ENCODE results near the gene KLHDC10. TPM values are rescaled to one million over a fixed set of nuclear protein-coding genes. Genes with fewer than 3 reads are reported as not detected.

The KLHDC10 gene
- total RNA-seq, 6 experiments from 2014 or later, result 21.0 to 25.5 (median 24.1) TPM

DNA sequence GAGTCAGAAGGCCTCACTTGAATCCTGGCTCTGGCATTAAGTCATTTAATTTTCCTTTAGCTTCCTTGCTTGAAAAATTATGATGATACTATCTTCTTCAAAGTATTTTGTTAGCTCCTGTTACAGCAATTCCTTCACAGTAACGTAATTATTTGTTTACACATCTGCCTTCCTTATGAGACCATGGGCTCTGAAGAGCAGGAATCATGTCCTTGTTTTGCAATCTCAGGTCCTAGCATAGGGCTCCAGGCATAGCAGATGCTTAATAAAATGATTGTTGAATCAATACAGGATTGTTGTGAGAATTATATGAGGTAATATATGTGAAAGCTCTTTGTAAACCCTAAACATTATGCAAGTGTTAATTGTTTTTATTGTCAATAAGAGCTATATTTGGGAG, 25.5 kb downstream of the KLHDC10 start:
- DNase-seq, result peak; percentile 59
- Mint-ChIP-seq H3K36me3 (ENCODE audit: low read depth) (peaks cover 8% of the 10 kb centered on the region), H3K4me3 (no peak overlapping the region), H3K27ac (peak overlapping the region; percentile 50), H3K4me1 (ENCODE audit: low read depth) (peaks cover 37% of the 10 kb centered on the region), H3K9me3 (no peaks in the 10 kb centered on the region), H3K27me3 (ENCODE audit: insufficient read depth) (no peaks in the 10 kb centered on the region)
- TF ChIP-seq, protein P1, sequence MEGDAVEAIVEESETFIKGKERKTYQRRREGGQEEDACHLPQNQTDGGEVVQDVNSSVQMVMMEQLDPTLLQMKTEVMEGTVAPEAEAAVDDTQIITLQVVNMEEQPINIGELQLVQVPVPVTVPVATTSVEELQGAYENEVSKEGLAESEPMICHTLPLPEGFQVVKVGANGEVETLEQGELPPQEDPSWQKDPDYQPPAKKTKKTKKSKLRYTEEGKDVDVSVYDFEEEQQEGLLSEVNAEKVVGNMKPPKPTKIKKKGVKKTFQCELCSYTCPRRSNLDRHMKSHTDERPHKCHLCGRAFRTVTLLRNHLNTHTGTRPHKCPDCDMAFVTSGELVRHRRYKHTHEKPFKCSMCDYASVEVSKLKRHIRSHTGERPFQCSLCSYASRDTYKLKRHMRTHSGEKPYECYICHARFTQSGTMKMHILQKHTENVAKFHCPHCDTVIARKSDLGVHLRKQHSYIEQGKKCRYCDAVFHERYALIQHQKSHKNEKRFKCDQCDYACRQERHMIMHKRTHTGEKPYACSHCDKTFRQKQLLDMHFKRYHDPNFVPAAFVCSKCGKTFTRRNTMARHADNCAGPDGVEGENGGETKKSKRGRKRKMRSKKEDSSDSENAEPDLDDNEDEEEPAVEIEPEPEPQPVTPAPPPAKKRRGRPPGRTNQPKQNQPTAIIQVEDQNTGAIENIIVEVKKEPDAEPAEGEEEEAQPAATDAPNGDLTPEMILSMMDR (IDR thresholded peaks at IDR 0.05), result no peak

DNA sequence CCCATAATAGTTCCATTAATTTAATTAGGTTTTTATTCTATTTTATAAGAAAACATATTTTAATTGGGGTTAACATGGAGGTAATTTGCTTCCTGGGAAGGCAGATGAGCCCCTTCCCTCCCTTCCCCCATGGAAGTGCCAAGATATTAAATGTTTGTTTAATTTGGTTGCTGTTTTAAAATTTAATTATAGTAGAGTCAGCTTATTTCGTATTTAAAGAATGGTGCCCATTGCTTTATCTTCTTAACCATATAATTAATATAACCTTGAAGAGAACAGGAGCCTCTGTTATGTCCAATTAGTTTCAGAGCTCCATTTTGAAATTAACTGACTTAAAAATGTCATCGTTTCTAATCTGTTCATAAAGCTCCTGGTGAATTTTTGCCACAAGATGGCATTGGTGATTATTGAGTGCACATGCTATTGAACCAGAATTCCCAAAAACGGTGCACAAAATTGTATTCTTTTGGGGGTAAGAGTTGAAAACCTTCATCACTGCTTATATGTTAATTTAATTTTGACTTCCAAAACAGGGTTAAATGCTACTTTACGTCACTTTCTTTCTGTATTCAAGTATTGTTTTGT, 26.0 kb downstream of the KLHDC10 start:
- no peak for DNase-seq
- Mint-ChIP-seq H3K27me3 (ENCODE audit: insufficient read depth) (peaks cover 2% of the 10 kb centered on the region; the same call in 1 of the 2 replicates), H3K9me3 (no peaks in the 10 kb centered on the region), H3K36me3 (ENCODE audit: low read depth) (peaks cover 8% of the 10 kb centered on the region), H3K4me1 (ENCODE audit: low read depth) (peaks cover 32% of the 10 kb centered on the region), H3K27ac (no peak overlapping the region), H3K4me3 (no peak overlapping the region)
- TF ChIP-seq, protein P1 (IDR thresholded peaks at IDR 0.05), result peak; percentile 71

DNA sequence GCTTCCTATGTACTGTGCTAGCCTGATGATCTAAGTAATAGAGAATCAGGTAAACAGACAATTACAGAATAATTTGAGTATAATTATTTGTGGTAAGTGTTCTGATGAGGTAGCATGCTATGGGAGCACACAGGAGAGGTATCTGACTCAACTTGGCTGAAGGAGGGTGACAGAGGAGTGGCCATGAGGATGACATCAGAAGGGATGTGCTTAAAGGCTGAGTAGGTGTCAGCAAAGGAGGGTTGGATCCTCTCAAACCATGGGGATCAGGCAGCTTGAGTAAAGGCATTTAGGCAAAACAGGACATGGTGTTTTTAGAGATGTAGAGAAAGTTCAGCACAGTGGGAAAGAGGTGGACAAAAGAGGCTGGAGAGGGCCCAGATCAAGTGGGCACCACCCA, 29.0 kb downstream of the KLHDC10 start:
- H3K4me1 Mint-ChIP-seq (ENCODE audit: low read depth), result peaks cover 18% of the 10 kb centered on the region
- no peak overlapping the region for H3K4me3 Mint-ChIP-seq
- no peak overlapping the region for H3K27ac Mint-ChIP-seq
- H3K27me3 Mint-ChIP-seq (ENCODE audit: insufficient read depth), result peaks cover 2% of the 10 kb centered on the region; the same call in 1 of the 2 replicates
- peaks cover 8% of the 10 kb centered on the region for H3K36me3 Mint-ChIP-seq (ENCODE audit: low read depth)
- DNase-seq, result no peak
- H3K9me3 Mint-ChIP-seq, result no peaks in the 10 kb centered on the region
- TF ChIP-seq, protein P1 (IDR thresholded peaks at IDR 0.05), result no peak

DNA sequence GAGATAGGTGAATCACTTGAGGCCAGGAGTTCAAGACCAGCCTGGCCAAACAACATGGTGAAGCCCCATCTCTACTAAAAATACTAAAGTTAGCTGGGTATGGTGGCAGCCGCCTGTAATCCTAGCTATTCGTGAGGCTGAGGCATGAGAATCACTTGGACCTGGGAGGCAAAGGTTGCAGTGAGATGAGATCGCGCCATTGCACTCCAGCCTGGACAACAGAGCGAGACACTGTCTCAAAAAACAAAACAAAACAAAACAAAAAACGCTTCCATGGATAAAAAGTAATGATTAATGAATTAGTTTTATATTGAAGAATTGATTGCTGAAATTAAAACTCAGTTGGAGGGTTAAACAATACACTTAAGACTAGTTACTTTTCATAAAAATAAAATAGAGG, 32.3 kb downstream of the KLHDC10 start:
- no peak for DNase-seq
- Mint-ChIP-seq H3K27me3 (ENCODE audit: insufficient read depth) (peaks cover 2% of the 10 kb centered on the region; the same call in 1 of the 2 replicates), H3K4me1 (ENCODE audit: low read depth) (no peaks in the 10 kb centered on the region), H3K36me3 (ENCODE audit: low read depth) (peaks cover 8% of the 10 kb centered on the region), H3K4me3 (no peak overlapping the region), H3K9me3 (no peaks in the 10 kb centered on the region), H3K27ac (no peak overlapping the region)
- TF ChIP-seq, protein P1 (IDR thresholded peaks at IDR 0.05), result no peak

DNA sequence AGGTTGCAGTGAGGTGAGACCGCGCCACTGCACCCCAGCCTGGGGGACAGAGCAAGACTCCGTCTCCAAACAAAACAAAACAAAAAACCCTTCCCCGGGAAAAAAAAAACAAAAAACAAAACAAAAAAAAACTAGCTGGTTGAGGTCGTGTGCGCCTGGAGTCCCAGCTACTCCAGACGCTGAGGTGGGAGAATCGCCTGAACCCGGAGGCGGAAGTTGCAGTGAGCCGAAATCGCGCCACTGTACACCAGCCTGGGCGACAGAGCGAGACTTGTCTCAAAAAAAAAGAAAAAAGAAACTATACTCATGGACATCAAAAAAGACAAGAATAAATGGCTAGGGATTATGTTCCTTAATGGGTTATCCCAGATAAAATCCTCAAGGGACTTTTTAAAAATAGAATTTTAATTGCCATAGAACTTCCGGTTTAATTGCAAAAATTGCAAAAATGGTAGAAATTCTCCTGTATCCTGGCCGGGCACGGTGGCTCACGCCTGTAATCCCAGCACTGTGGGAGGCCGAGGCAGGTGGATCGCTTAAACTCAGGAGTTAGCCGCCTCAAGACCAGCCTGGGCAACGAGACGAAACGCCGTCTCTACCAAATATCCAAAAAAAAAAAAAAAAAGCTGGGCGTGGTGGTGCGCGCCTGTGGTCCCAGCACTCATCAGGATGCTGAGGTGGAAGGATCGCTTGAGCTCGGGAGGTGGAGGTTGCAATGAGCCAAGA, 37.8 kb downstream of the KLHDC10 start:
- no peaks in the 10 kb centered on the region for H3K4me1 Mint-ChIP-seq (ENCODE audit: low read depth)
- H3K4me3 Mint-ChIP-seq, result no peak overlapping the region
- no peak overlapping the region for H3K27ac Mint-ChIP-seq
- DNase-seq, result no peak
- H3K9me3 Mint-ChIP-seq, result no peaks in the 10 kb centered on the region
- H3K36me3 Mint-ChIP-seq (ENCODE audit: low read depth), result peaks cover 15% of the 10 kb centered on the region
- H3K27me3 Mint-ChIP-seq (ENCODE audit: insufficient read depth), result no peaks in the 10 kb centered on the region
- TF ChIP-seq, protein P1 (IDR thresholded peaks at IDR 0.05), result no peak

All from HFFc6 (cell line).